ENCODE data around the gene MEPE.

DNA sequence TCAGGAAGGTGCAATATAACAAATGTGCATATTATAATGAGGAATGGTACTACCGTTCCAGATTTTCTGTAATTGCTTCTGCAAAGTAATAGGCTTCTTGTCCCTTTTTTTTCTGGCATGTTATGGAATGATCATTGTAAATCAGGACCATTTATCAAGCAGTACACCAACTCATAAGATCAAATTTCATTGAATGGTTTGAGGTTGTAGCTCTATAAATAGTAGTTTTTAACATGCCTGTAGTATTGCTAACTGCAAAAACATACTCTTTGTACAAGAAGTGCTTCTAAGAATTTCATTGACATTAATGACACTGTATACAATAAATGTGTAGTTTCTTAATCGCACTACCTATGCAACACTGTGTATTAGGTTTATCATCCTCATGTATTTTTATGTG, 20.8 kb upstream of the MEPE start:
- TF ChIP-seq CHD2 (IDR thresholded peaks at IDR 0.05; ENCODE audit: low read length) (no peak), POLR2AphosphoS5 (IDR thresholded peaks at IDR 0.05; ENCODE audit: low read depth, low read length) (no peak), POLR2A (IDR thresholded peaks at IDR 0.05; ENCODE audit: control extremely low read depth in 1 of 2, low read depth in 2 of 2, low read length in 2 of 2) (no peak), TCF12 (IDR thresholded peaks at IDR 0.05; ENCODE audit: low read depth, low read length) (no peak), KDM1A (IDR thresholded peaks at IDR 0.05; ENCODE audit: borderline replicate concordance, low read length) (no peak), TBP (IDR thresholded peaks at IDR 0.05; ENCODE audit: low read depth, low read length) (no peak), HDAC2 (IDR thresholded peaks at IDR 0.05; ENCODE audit: borderline replicate concordance in 1 of 2, low read depth in 2 of 2, low read length in 2 of 2) (no peak), EP300 (IDR thresholded peaks at IDR 0.05; ENCODE audit: borderline replicate concordance in 1 of 2, low read depth in 2 of 2, low read length in 2 of 2) (no peak), JUND (IDR thresholded peaks at IDR 0.05; ENCODE audit: low read length) (no peak), EZH2 (IDR thresholded peaks at IDR 0.05; ENCODE audit: low read depth, low read length, severe bottlenecking) (no peak)
- TF ChIP-seq, protein P1, sequence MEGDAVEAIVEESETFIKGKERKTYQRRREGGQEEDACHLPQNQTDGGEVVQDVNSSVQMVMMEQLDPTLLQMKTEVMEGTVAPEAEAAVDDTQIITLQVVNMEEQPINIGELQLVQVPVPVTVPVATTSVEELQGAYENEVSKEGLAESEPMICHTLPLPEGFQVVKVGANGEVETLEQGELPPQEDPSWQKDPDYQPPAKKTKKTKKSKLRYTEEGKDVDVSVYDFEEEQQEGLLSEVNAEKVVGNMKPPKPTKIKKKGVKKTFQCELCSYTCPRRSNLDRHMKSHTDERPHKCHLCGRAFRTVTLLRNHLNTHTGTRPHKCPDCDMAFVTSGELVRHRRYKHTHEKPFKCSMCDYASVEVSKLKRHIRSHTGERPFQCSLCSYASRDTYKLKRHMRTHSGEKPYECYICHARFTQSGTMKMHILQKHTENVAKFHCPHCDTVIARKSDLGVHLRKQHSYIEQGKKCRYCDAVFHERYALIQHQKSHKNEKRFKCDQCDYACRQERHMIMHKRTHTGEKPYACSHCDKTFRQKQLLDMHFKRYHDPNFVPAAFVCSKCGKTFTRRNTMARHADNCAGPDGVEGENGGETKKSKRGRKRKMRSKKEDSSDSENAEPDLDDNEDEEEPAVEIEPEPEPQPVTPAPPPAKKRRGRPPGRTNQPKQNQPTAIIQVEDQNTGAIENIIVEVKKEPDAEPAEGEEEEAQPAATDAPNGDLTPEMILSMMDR (IDR thresholded peaks at IDR 0.05; ENCODE audit: control extremely low read depth in 1 of 3, insufficient read depth in 1 of 3, low read depth in 1 of 3, low read length in 3 of 3), result no peak
